Activated B cell treated with CpG ODN at 0.5 μM for 24 hours (primary cell): ENCODE data around the gene STX2. TPM values are rescaled to one million over a fixed set of nuclear protein-coding genes. Genes with fewer than 3 reads are reported as not detected.

Experiments
- ATAC-seq: fragments of 200-7000 bp; cut with Tn5 transposase; one replicate; pipeline ENCODE4 v1.10.0; 2021; ENCODE audit warnings: low read depth, mild to moderate bottlenecking, moderate library complexity
- CTCF ChIA-PET: fragments of 350-600 bp; sonication (Branson Sonifier 250); formaldehyde crosslinking; loops from one replicate; lab custom pipeline; 2021; ENCODE audit warnings: antibody characterized with exemption; lab: Charles Lee
- POLR2A ChIA-PET: fragments of 350-600 bp; sonication (Branson Sonifier 250); formaldehyde crosslinking; loops from one replicate; lab custom pipeline; 2021; ENCODE audit warnings: antibody characterized with exemption; lab: Charles Lee
- DNase-seq: peaks from one replicate; pipeline ENCODE4 v3.0.0; 2022
- H3K27ac Mint-ChIP-seq: one replicate; pipeline ENCODE4 v1.8.0; 2020; ENCODE audit warnings: mixed read lengths
- H3K27me3 Mint-ChIP-seq: one replicate; pipeline ENCODE4 v1.8.0; 2021; ENCODE audit warnings: mixed read lengths
- H3K36me3 Mint-ChIP-seq: one replicate; pipeline ENCODE4 v1.8.0; 2021; ENCODE audit warnings: low read depth, mixed read lengths
- H3K4me1 Mint-ChIP-seq: one replicate; pipeline ENCODE4 v1.8.0; 2021; ENCODE audit warnings: mixed read lengths
- H3K4me3 Mint-ChIP-seq: one replicate; pipeline ENCODE4 v1.8.0; 2020; ENCODE audit warnings: mild to moderate bottlenecking, mixed read lengths
- H3K9me3 Mint-ChIP-seq: one replicate; pipeline ENCODE4 v1.8.0; 2020; ENCODE audit warnings: mixed read lengths
- intact Hi-C: fragments of 100-400 bp; cut with micrococcal nuclease; formaldehyde crosslinking; loops from one replicate; pipeline ENCODE4 v1.15.1; 2024
- total RNA-seq: library from RNA; stranded (reverse); gene quantifications from 2 replicates; pipeline ENCODE4 v1.2.3, GENCODE V29; 2022
- TF ChIP-seq, protein P1 (sequence below): fragments of 200-600 bp; IDR thresholded peaks from one replicate; pipeline ENCODE4 v1.8.0; 2022; ENCODE audit warnings: antibody characterized with exemption, mild to moderate bottlenecking

STX2 gene
- total RNA-seq, 1 donor from 2014 or later, result 11.0 TPM

DNA sequence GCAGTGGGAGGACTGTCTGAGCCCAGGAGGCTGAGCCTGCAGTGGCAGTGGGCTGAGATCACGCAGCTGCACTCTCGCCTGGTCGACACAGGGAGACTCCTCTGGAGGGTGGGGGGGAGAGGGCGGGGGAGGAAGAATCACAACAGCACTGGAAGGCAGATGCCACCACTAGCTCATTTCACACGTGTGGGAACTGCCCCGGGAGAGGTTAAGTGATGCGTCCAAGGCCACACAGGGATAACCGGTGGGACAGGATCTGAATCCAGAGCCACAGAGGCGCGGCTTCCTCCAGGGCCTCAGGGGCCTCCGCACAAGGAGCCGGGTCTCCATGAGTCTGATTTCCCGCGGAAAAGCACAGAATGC lies 20.8 kb downstream of the STX2 start:
- Mint-ChIP-seq H3K9me3 (no peaks in the 10 kb centered on the region), H3K27ac (peak overlapping the region; percentile 37), H3K27me3 (no peaks in the 10 kb centered on the region), H3K36me3 (peaks cover 25% of the 10 kb centered on the region), H3K4me1 (peaks cover 17% of the 10 kb centered on the region), H3K4me3 (peak overlapping the region; percentile 91)
- DNase-seq, result no peak
- TF ChIP-seq, protein P1, sequence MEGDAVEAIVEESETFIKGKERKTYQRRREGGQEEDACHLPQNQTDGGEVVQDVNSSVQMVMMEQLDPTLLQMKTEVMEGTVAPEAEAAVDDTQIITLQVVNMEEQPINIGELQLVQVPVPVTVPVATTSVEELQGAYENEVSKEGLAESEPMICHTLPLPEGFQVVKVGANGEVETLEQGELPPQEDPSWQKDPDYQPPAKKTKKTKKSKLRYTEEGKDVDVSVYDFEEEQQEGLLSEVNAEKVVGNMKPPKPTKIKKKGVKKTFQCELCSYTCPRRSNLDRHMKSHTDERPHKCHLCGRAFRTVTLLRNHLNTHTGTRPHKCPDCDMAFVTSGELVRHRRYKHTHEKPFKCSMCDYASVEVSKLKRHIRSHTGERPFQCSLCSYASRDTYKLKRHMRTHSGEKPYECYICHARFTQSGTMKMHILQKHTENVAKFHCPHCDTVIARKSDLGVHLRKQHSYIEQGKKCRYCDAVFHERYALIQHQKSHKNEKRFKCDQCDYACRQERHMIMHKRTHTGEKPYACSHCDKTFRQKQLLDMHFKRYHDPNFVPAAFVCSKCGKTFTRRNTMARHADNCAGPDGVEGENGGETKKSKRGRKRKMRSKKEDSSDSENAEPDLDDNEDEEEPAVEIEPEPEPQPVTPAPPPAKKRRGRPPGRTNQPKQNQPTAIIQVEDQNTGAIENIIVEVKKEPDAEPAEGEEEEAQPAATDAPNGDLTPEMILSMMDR, result no peak
- ChIA-PET POLR2A (interaction anchor here (0.7 kb wide), 1 partner anchor 9 kb away, joined by 3 read pairs; no protein-coding TSS in a partner anchor), CTCF (interaction anchor here (0.6 to 1.0 kb wide), 2 partner anchors 53 to 771 kb away, joined by 4 read pairs; no protein-coding TSS in a partner anchor)
- intact Hi-C loops, result loop anchor here (1.0 to 5.0 kb wide), 4 partner anchors 21 to 771 kb away; partner anchors contain the start of gene STX2
- ATAC-seq, result no peak

- CTCF ChIA-PET, result interaction anchor here (0.6 to 1.0 kb wide), 2 partner anchors 53 to 770 kb away, joined by 4 read pairs; no protein-coding TSS in a partner anchor
- DNase-seq, result no peak
- H3K4me1 Mint-ChIP-seq, result peaks cover 17% of the 10 kb centered on the region
- intact Hi-C loops, result loop anchor here (1.0 to 5.0 kb wide), 4 partner anchors 21 to 771 kb away; partner anchors contain the start of gene STX2
- TF ChIP-seq, protein P1, result no peak
- no peak overlapping the region for H3K27ac Mint-ChIP-seq
- no peaks in the 10 kb centered on the region for H3K9me3 Mint-ChIP-seq
- POLR2A ChIA-PET, result interaction anchor here (0.6 to 0.7 kb wide), 2 partner anchors 9 to 1892 kb away, joined by 3 read pairs; no protein-coding TSS in a partner anchor
- peaks cover 24% of the 10 kb centered on the region for H3K36me3 Mint-ChIP-seq
- ATAC-seq, result no peak
- no peaks in the 10 kb centered on the region for H3K27me3 Mint-ChIP-seq
- H3K4me3 Mint-ChIP-seq, result peak overlapping the region; percentile 0
These were observed 21.2 kb downstream of the STX2 start for GRCh38 chr12:130817804-130818203.

- intact Hi-C loops, result loop anchor here (5.0 kb wide), 2 partner anchors 534 to 769 kb away; no protein-coding TSS in a partner anchor
- Mint-ChIP-seq H3K4me1 (peaks cover 17% of the 10 kb centered on the region), H3K9me3 (no peaks in the 10 kb centered on the region), H3K4me3 (no peak overlapping the region), H3K27me3 (no peaks in the 10 kb centered on the region), H3K27ac (no peak overlapping the region), H3K36me3 (peaks cover 23% of the 10 kb centered on the region)
- ATAC-seq (no peak), DNase-seq (no peak)
- ChIA-PET CTCF (no interaction called here), POLR2A (no interaction called here)
- TF ChIP-seq, protein P1, result no peak
These were observed 23.0 kb downstream of the STX2 start for GRCh38 chr12:130816097-130816496.

DNA sequence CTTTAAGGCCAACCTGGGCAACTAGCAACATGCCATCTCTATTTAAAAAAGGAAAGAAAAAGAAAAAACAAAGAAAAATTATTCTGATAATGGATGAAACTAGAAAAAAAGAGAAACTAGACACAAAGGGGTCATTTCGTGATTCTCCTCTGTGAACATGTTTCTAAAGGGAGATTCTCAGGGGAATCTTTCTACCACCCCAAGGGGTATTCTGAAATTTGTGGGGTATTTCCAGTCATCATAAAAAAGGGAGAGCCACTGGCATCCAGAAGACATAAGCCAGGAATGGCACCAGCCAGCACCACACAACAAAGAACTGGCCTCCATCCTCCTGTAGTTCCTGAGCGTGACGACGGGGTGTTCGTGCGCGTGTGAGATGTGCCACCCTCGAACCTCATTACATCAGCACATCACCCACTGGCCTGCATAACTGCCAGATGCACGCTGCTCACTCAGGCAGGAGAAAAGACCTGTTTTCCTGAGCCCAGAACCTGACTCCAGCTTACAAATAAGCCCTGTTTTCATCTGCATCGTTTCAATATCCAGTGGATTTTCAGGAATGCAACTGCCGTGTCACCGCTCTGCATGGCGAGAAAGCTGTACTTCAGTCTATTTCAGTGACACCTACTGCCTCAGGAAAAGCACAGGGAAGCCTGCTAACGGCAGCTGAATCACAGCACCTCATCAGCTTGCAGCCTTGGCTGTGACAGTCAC lies 23.9 kb downstream of the STX2 start:
- TF ChIP-seq, protein P1, result no peak
- DNase-seq (no peak), ATAC-seq (no peak)
- Mint-ChIP-seq H3K27ac (no peak overlapping the region), H3K9me3 (no peaks in the 10 kb centered on the region), H3K4me3 (no peak overlapping the region), H3K4me1 (peaks cover 17% of the 10 kb centered on the region), H3K27me3 (no peaks in the 10 kb centered on the region), H3K36me3 (peaks cover 22% of the 10 kb centered on the region)
- intact Hi-C loops, result loop anchor here (5.0 kb wide), 2 partner anchors 533 to 768 kb away; no protein-coding TSS in a partner anchor
- ChIA-PET CTCF (no interaction called here), POLR2A (interaction anchor here (0.7 kb wide), 1 partner anchor 56 kb away, joined by 7 read pairs; no protein-coding TSS in a partner anchor)

GRCh38 chr12:130813949-130814348 lies 25.1 kb downstream of the STX2 start:
- intact Hi-C loops, result no loop called here

More at GRCh38 chr12:130813949-130814348, 25.1 kb downstream of the STX2 start:
- Mint-ChIP-seq H3K4me3 (no peak overlapping the region), H3K27ac (peak overlapping the region; percentile 2), H3K4me1 (peaks cover 17% of the 10 kb centered on the region), H3K36me3 (peaks cover 31% of the 10 kb centered on the region), H3K27me3 (no peaks in the 10 kb centered on the region), H3K9me3 (no peaks in the 10 kb centered on the region)
- ATAC-seq, result no peak
- TF ChIP-seq, protein P1, result no peak
- ChIA-PET CTCF (no interaction called here), POLR2A (no interaction called here)
- DNase-seq, result no peak
